KMS-11 (cell line): ENCODE data around the gene MYADML2.

Source experiments
- H2AFZ ChIP-seq: fragments of 200-600 bp; sonication (generic); 2 replicates; pipeline ENCODE4 v1.6.1; 2016; ENCODE audit warnings: antibody characterized with exemption, mixed run types, low read depth
- H3K27ac ChIP-seq: fragments of 200-600 bp; sonication (generic); 2 replicates; pipeline ENCODE4 v1.6.1; 2016; ENCODE audit warnings: mild to moderate bottlenecking, mixed run types
- H3K27me3 ChIP-seq: fragments of 200-600 bp; sonication (generic); 2 replicates; pipeline ENCODE4 v1.6.1; 2017; ENCODE audit warnings: mild to moderate bottlenecking, low read depth, mixed run types, moderate library complexity; ENCODE audit not compliant: insufficient read depth
- H3K36me3 ChIP-seq: fragments of 200-600 bp; sonication (generic); 2 replicates; pipeline ENCODE4 v1.6.1; 2017; ENCODE audit warnings: mild to moderate bottlenecking, mixed run types; ENCODE audit not compliant: insufficient read depth
- H3K4me1 ChIP-seq: fragments of 200-600 bp; sonication (generic); 2 replicates; pipeline ENCODE4 v1.6.1; 2016; ENCODE audit warnings: mild to moderate bottlenecking, low read depth, mixed run types; ENCODE audit not compliant: poor library complexity, severe bottlenecking
- H3K4me2 ChIP-seq: fragments of 200-600 bp; sonication (generic); 2 replicates; pipeline ENCODE4 v1.7.0; 2016; ENCODE audit warnings: mild to moderate bottlenecking, mixed run types
- H3K4me3 ChIP-seq: fragments of 200-600 bp; sonication (generic); IDR thresholded peaks from 2 replicates; pipeline ENCODE4 v1.6.1; 2017; ENCODE audit warnings: low read depth, low read length, mixed read lengths; ENCODE audit not compliant: insufficient read depth
- H3K79me2 ChIP-seq: fragments of 200-600 bp; sonication (generic); 2 replicates; pipeline ENCODE4 v1.6.1; 2016; ENCODE audit warnings: low read depth, mixed run types; ENCODE audit not compliant: insufficient read depth
- H3K9ac ChIP-seq: fragments of 200-600 bp; sonication (generic); 2 replicates; pipeline ENCODE4 v1.6.1; 2016; ENCODE audit warnings: mild to moderate bottlenecking, mixed run types
- H4K20me1 ChIP-seq: fragments of 200-600 bp; sonication (generic); 2 replicates; pipeline ENCODE4 v1.6.1; 2016; ENCODE audit warnings: mild to moderate bottlenecking, mixed run types; ENCODE audit not compliant: insufficient read depth
- CTCF ChIP-seq: fragments of 200-600 bp; sonication (generic); conservative IDR thresholded peaks from 2 replicates; pipeline ENCODE4 v1.6.1; 2017; ENCODE audit warnings: low read depth, mild to moderate bottlenecking, antibody characterized with exemption, low read length, moderate library complexity, mixed read lengths

Gene MYADML2

GRCh38 chr17:81966343-81967243, 19.6 kb upstream of the MYADML2 start:
- Histone ChIP-seq H3K4me1 (peaks cover 14% of the 10 kb centered on the region), H3K9ac (no peak overlapping the region), H4K20me1 (no peaks in the 10 kb centered on the region), H3K27me3 (peaks cover 55% of the 10 kb centered on the region), H3K4me3 (no peak overlapping the region), H3K79me2 (no peaks in the 10 kb centered on the region), H2AFZ (no peak overlapping the region), H3K27ac (no peak overlapping the region), H3K36me3 (no peaks in the 10 kb centered on the region), H3K4me2 (no peak overlapping the region)
- no peak for TF ChIP-seq CTCF

GRCh38 chr17:81964081-81964849, 17.2 kb upstream of the MYADML2 start:
- H2AFZ ChIP-seq = no peak overlapping the region
- peaks cover 14% of the 10 kb centered on the region for H3K4me1 ChIP-seq
- no peaks in the 10 kb centered on the region for H4K20me1 ChIP-seq
- no peak for TF ChIP-seq CTCF
- no peak overlapping the region for H3K4me2 ChIP-seq
- peaks cover 67% of the 10 kb centered on the region for H3K27me3 ChIP-seq
- H3K9ac ChIP-seq = no peak overlapping the region
- no peaks in the 10 kb centered on the region for H3K36me3 ChIP-seq
- H3K4me3 ChIP-seq = no peak overlapping the region
- H3K79me2 ChIP-seq = no peaks in the 10 kb centered on the region
- H3K27ac ChIP-seq = no peak overlapping the region

- Histone ChIP-seq H3K4me3 (no peak overlapping the region), H2AFZ (no peak overlapping the region), H4K20me1 (no peaks in the 10 kb centered on the region), H3K4me1 (peaks cover 7% of the 10 kb centered on the region), H3K9ac (no peak overlapping the region), H3K27ac (no peak overlapping the region), H3K27me3 (peaks cover 78% of the 10 kb centered on the region), H3K36me3 (no peaks in the 10 kb centered on the region), H3K79me2 (no peaks in the 10 kb centered on the region), H3K4me2 (no peak overlapping the region)
- no peak for TF ChIP-seq CTCF
Observed at GRCh38 chr17:81962499-81963441, 15.7 kb upstream of the MYADML2 start.
